HG02938 (cell line): ENCODE results near the gene TM2D3.

ENCODE experiments used
- ATAC-seq: cut with Tn5 transposase; IDR thresholded peaks from one replicate; pipeline ENCODE4 v1.9.1; 2021; ENCODE audit warnings: mild to moderate bottlenecking, moderate library complexity; ENCODE audit not compliant: unreplicated experiment

TM2D3 gene

GRCh38 chr15:101609742-101610610 lies 42.2 kb downstream of the TM2D3 start:
- no peak for ATAC-seq

GRCh38 chr15:101608201-101608600 lies 44.0 kb downstream of the TM2D3 start:
- no peak for ATAC-seq

- no peak for ATAC-seq
Measured at GRCh38 chr15:101607108-101607507, 45.1 kb downstream of the TM2D3 start.

- ATAC-seq = no peak
Measured at GRCh38 chr15:101604124-101604874, 47.9 kb downstream of the TM2D3 start.

GRCh38 chr15:101602801-101603200 lies 49.4 kb downstream of the TM2D3 start:
- no peak for ATAC-seq

GRCh38 chr15:101600035-101600434 lies 52.1 kb downstream of the TM2D3 start:
- ATAC-seq = no peak

- ATAC-seq = no peak
Measured at GRCh38 chr15:101599091-101599490, 53.1 kb downstream of the TM2D3 start.

GRCh38 chr15:101597360-101597928 lies 54.7 kb downstream of the TM2D3 start:
- no peak for ATAC-seq

DNA sequence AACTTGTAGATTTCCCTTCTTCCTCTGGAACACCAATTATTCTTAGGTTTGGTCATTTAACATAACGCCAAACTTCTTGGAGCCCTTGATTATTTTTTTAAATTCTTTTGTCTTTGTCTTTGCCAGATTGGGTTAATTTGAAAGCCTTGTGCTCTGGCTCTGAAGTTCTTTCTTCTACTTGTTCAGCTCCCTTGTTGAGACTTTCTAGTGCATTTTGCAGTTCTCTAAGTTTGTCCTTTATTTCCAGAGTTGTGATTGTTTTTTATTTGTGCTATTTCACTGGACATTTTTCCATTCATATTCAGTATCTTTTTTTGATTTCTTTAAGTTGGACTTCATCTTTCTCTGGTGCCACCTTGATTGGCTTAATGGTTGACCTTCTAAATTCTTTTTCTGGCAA lies 55.5 kb downstream of the TM2D3 start:
- no peak for ATAC-seq
